K562 (cell line): ENCODE measurements around the gene LCNL1. TPM values are rescaled to one million over a fixed set of nuclear protein-coding genes. Genes with fewer than 3 reads are reported as not detected.

Experiments used
- CREB5 ChIP-seq: fragments of 250-450 bp; sonication (Bioruptor Pico); IDR thresholded peaks from 2 replicates; pipeline ENCODE4 v1.5.0; 2020; ENCODE audit warnings: mild to moderate bottlenecking
- FOXP1 ChIP-seq: sonication (generic); formaldehyde crosslinking; IDR thresholded peaks from 2 replicates; pipeline ENCODE4 v1.8.0; 2022; ENCODE audit warnings: mild to moderate bottlenecking, missing genetic modification reagents
- GABPB2 ChIP-seq: fragments of 250-450 bp; sonication (Bioruptor Pico); conservative IDR thresholded peaks from 2 replicates; pipeline ENCODE4 v1.5.1; 2021; ENCODE audit warnings: mild to moderate bottlenecking
- HNRNPH1 ChIP-seq: fragments of 200-400 bp; formaldehyde crosslinking; optimal IDR thresholded peaks from 2 replicates; pipeline ENCODE3; 2017; ENCODE audit warnings: low read depth, mild to moderate bottlenecking, low read length, moderate library complexity
- JUNB ChIP-seq: fragments of 450-650 bp; formaldehyde crosslinking; conservative IDR thresholded peaks from 2 replicates; pipeline ENCODE4 v1.4.0; 2020; ENCODE audit warnings: mild to moderate bottlenecking
- POLR2B ChIP-seq: fragments of 450-650 bp; IDR thresholded peaks from 2 replicates; pipeline ENCODE4 v1.6.1; 2018; ENCODE audit warnings: low read depth; ENCODE audit not compliant: partially characterized antibody
- RBFOX2 ChIP-seq: fragments of 200-400 bp; formaldehyde crosslinking; IDR thresholded peaks from 2 replicates; pipeline ENCODE4 v1.6.1; 2017; ENCODE audit warnings: low read depth, mild to moderate bottlenecking, low read length, moderate library complexity
- RBM15 ChIP-seq: fragments of 200-400 bp; formaldehyde crosslinking; IDR thresholded peaks from 2 replicates; pipeline ENCODE4 v1.6.1; 2018; ENCODE audit warnings: mild to moderate bottlenecking, low read length, moderate library complexity; ENCODE audit not compliant: insufficient read depth
- SIN3A ChIP-seq, 2 experiments: fragments of 150-350 bp in 1 of 2; IDR thresholded peaks; 2 replicates each; pipeline ENCODE4 v1.6.1; 2011 to 2016; ENCODE audit warnings: borderline replicate concordance in 2 of 2, low read depth in 2 of 2, low read length in 2 of 2, mild to moderate bottlenecking in 2 of 2, moderate library complexity in 2 of 2; ENCODE audit not compliant: control insufficient read depth in 1 of 2
- SREBF2 ChIP-seq: sonication (generic); formaldehyde crosslinking; IDR thresholded peaks from 2 replicates; pipeline ENCODE4 v1.4.0; 2020; ENCODE audit warnings: mild to moderate bottlenecking, missing genetic modification reagents
- TAL1 ChIP-seq: fragments of 450-650 bp; IDR thresholded peaks from 2 replicates; pipeline ENCODE4 v1.6.1; 2016; ENCODE audit warnings: mild to moderate bottlenecking
- TFAM ChIP-seq: fragments of 250-450 bp; sonication (Bioruptor Pico); conservative IDR thresholded peaks from 2 replicates; pipeline ENCODE4 v1.5.0; 2021; ENCODE audit warnings: mild to moderate bottlenecking, moderate library complexity
- ZFP30 ChIP-seq: fragments of 250-450 bp; sonication (Bioruptor Pico); IDR thresholded peaks from 2 replicates; pipeline ENCODE4 v1.8.0; 2022; ENCODE audit warnings: moderate library complexity, mild to moderate bottlenecking, inconsistent platforms, borderline replicate concordance
- ZNF124 ChIP-seq: sonication (generic); formaldehyde crosslinking; IDR thresholded peaks from 2 replicates; pipeline ENCODE4 v1.8.1; 2022; ENCODE audit warnings: missing genetic modification reagents
- ZNF408 ChIP-seq: fragments of 250-450 bp; sonication (Bioruptor Pico); IDR thresholded peaks from 2 replicates; pipeline ENCODE4 v1.4.0; 2020; ENCODE audit warnings: low read depth, mild to moderate bottlenecking, moderate library complexity
- ZZZ3 ChIP-seq: fragments of 450-650 bp; IDR thresholded peaks from 2 replicates; pipeline ENCODE4 v1.6.1; 2016; ENCODE audit warnings: antibody characterized with exemption, mild to moderate bottlenecking, moderate library complexity
- polyA plus RNA-seq, 8 experiments: library from polyadenylated mRNA; depleted of rRNA in 4 of 8; stranded (reverse) in 5 of 8; unstranded in 3 of 8; fragments of >200 nt; fragmentation: Nextera tagmentation in 2 of 8; fragmentation: Illumina TruSeq in 1 of 8; extraction: Ambion mirVana in 2 of 8; extraction: Trizol in 1 of 8; gene quantifications; 2 replicates each; pipeline versions ENCODE4 v1.2.1 to v1.2.3, GENCODE V29; 2011 to 2014; ENCODE audit warnings: inconsistent platforms in 1 of 8, missing spikeins in 1 of 8
- total RNA-seq, 7 experiments: library from RNA; depleted of rRNA in 6 of 7; stranded (reverse); fragments of >200 nt in 6 of 7; fragmentation: Illumina TruSeq in 2 of 7; extraction: Trizol in 2 of 7; gene quantifications; 2 replicates each; pipeline versions ENCODE4 v1.2.1 to v1.2.3, GENCODE V29; 2011 to 2021; ENCODE audit warnings: low replicate concordance in 1 of 7
- TF ChIP-seq, protein P1 (sequence below), 2 experiments: fragments of 450-650 bp; IDR thresholded peaks; 2 replicates each; pipeline ENCODE4 v1.6.1; 2018; ENCODE audit warnings: mild to moderate bottlenecking in 2 of 2, low read depth in 1 of 2; ENCODE audit not compliant: partially characterized antibody in 2 of 2
- TF ChIP-seq, protein P2 (sequence below): sonication (generic); formaldehyde crosslinking; IDR thresholded peaks from 2 replicates; pipeline ENCODE4 v1.8.0; 2022; ENCODE audit warnings: mild to moderate bottlenecking, missing genetic modification reagents

LCNL1 gene
- total and polyA plus RNA-seq, 9 of the 15 experiments (the other 6 are each of a cell fraction or from before 2014, with no cell fraction given): 0.04 to 0.16 (median 0.04) TPM; not detected in 4

GRCh38 chr9:137028263-137029057 lies 45.7 kb downstream of the LCNL1 start (continued):
- TF ChIP-seq GABPB2 (CRISPR knock-in tag) (no peak), SREBF2 (CRISPR knock-in tag) (no peak), TFAM (CRISPR knock-in tag) (no peak), POLR2B (no peak), HNRNPH1 (no peak), ZZZ3 (no peak), TAL1 (no peak), RBM15 (no peak), FOXP1 (peak; percentile 66; the same call in 1 of the 2 replicates), SIN3A (IDR thresholded peaks at IDR 0.05; ENCODE audit: borderline replicate concordance in 2 of 2, control insufficient read depth in 1 of 2, low read depth in 2 of 2, low read length in 2 of 2) (no peak), ZNF124 (CRISPR knock-in tag) (no peak), ZNF408 (CRISPR knock-in tag) (no peak), JUNB (CRISPR knock-in tag) (no peak), CREB5 (no peak), RBFOX2 (peak; percentile 56), ZFP30 (no peak)
- TF ChIP-seq, protein P1, sequence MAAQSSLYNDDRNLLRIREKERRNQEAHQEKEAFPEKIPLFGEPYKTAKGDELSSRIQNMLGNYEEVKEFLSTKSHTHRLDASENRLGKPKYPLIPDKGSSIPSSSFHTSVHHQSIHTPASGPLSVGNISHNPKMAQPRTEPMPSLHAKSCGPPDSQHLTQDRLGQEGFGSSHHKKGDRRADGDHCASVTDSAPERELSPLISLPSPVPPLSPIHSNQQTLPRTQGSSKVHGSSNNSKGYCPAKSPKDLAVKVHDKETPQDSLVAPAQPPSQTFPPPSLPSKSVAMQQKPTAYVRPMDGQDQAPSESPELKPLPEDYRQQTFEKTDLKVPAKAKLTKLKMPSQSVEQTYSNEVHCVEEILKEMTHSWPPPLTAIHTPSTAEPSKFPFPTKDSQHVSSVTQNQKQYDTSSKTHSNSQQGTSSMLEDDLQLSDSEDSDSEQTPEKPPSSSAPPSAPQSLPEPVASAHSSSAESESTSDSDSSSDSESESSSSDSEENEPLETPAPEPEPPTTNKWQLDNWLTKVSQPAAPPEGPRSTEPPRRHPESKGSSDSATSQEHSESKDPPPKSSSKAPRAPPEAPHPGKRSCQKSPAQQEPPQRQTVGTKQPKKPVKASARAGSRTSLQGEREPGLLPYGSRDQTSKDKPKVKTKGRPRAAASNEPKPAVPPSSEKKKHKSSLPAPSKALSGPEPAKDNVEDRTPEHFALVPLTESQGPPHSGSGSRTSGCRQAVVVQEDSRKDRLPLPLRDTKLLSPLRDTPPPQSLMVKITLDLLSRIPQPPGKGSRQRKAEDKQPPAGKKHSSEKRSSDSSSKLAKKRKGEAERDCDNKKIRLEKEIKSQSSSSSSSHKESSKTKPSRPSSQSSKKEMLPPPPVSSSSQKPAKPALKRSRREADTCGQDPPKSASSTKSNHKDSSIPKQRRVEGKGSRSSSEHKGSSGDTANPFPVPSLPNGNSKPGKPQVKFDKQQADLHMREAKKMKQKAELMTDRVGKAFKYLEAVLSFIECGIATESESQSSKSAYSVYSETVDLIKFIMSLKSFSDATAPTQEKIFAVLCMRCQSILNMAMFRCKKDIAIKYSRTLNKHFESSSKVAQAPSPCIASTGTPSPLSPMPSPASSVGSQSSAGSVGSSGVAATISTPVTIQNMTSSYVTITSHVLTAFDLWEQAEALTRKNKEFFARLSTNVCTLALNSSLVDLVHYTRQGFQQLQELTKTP (IDR thresholded peaks at IDR 0.05; ENCODE audit: low read depth in 1 of 2, partially characterized antibody in 2 of 2): no peak
- TF ChIP-seq, protein P2, sequence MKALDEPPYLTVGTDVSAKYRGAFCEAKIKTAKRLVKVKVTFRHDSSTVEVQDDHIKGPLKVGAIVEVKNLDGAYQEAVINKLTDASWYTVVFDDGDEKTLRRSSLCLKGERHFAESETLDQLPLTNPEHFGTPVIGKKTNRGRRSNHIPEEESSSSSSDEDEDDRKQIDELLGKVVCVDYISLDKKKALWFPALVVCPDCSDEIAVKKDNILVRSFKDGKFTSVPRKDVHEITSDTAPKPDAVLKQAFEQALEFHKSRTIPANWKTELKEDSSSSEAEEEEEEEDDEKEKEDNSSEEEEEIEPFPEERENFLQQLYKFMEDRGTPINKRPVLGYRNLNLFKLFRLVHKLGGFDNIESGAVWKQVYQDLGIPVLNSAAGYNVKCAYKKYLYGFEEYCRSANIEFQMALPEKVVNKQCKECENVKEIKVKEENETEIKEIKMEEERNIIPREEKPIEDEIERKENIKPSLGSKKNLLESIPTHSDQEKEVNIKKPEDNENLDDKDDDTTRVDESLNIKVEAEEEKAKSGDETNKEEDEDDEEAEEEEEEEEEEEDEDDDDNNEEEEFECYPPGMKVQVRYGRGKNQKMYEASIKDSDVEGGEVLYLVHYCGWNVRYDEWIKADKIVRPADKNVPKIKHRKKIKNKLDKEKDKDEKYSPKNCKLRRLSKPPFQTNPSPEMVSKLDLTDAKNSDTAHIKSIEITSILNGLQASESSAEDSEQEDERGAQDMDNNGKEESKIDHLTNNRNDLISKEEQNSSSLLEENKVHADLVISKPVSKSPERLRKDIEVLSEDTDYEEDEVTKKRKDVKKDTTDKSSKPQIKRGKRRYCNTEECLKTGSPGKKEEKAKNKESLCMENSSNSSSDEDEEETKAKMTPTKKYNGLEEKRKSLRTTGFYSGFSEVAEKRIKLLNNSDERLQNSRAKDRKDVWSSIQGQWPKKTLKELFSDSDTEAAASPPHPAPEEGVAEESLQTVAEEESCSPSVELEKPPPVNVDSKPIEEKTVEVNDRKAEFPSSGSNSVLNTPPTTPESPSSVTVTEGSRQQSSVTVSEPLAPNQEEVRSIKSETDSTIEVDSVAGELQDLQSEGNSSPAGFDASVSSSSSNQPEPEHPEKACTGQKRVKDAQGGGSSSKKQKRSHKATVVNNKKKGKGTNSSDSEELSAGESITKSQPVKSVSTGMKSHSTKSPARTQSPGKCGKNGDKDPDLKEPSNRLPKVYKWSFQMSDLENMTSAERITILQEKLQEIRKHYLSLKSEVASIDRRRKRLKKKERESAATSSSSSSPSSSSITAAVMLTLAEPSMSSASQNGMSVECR (CRISPR knock-in tag): peak; percentile 48; the same call in 1 of the 2 replicates
